Stimulated activated CD4-positive, alpha-beta T cell treated with anti-CD3 and anti-CD28 coated beads, Interleukin-12 subunit alpha, Interleukin-12 subunit beta, amount 100 ng/mL, for 4 hours (primary cell): Measurements from ENCODE around the gene KRTAP21-3.
"Not testable (repeated sequence)": the region's sequence is repeated elsewhere in the genome, so short reads cannot be mapped to it uniquely, and the experiment has no call there.

Experiments used
- DNase-seq: peaks from one replicate; pipeline ENCODE4 v3.0.0-alpha.2; 2020

KRTAP21-3 gene, protein sequence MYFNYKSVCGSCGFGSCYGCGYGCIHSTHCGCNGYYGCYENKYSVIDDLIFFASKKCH

DNA sequence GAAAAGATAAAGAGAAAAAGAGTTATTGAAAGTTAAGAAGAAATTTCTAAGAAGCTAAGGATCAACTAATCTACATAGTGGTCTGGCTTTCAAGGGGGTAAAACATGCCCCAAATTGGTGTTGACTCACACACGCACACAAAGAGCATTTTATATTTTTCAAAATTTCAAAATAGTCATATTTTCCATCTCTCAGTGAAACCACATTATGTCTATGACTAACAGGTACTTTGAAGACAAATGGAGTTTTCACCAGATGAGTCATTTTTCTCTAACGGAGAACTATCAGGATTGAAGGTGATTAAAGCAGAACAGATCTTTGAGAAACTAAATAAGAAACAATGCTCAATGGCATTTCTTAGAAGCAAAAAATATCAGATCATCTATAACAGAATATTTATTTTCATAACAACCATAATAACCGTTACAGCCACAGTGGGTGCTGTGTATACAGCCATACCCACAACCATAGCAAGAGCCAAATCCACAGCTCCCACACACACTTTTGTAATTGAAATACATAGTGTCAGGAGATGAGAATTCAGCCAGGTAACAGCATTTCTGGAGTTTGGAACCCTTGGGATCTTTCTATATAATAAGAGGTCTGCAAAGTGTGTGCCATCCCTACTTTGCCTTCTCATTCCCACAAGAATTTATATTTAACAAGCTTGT is at the start of gene KRTAP21-3:
Gene KRTAP21-3, minus strand, starts transcription at position 539 of the 671 bp plus-strand sequence. Its CDS starts 18 bp downstream, at position 521.
- DNase-seq: no peak

- DNase-seq: no peak
Observed at GRCh38 chr21:30760776-30761175, 42.2 kb upstream of the KRTAP21-3 start.

DNA sequence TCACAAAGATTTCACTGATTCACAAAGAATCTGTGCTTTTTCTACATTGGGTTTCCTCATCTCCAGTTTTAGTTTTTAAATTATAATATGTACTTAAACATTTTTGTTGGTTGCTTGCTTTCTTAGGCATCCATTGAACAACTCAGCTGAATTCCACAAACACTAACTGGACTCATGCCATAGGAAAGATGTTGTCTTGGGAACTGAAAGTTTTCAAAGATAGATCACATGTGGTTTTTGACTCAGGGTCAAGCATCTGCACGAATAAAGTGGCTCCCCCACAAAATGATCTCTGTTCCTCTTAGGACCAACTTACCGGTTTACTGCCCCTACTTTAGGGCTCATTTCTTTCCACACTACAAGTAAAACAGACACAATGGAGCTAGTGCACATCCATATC is 39.7 kb upstream of the KRTAP21-3 start:
- no peak for DNase-seq

DNA sequence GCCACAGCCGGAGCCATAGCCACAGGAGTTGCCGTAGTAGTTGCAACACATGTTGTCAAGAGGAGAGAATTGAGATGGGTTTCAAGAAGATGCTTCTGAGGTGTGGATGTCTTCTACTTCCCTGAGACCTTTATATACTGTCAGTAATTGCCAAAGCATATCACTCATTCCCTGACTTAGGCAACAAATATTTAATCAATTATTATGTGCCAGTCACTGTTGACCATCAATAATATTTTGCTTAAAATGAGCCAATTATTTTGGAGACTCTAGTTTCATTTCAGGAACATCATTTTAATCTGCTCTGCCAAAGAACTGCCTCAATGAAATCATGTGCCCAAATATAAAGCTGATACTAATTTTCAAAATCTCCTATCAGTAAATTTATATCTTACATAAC is 36.8 kb upstream of the KRTAP21-3 start, which contains the start of gene KRTAP21-1:
Gene KRTAP21-1, minus strand, starts transcription at position 101 of the 400 bp plus-strand sequence. Its CDS starts 50 bp downstream, at position 51.
- DNase-seq: not testable (repeated sequence)

GRCh38 chr21:30747159-30747558 is 28.6 kb upstream of the KRTAP21-3 start, which contains the start of gene KRTAP21-2:
Gene KRTAP21-2 (minus strand): TSS chr21:30747259. CDS start chr21:30747202, 57 bp downstream.
- no peak for DNase-seq

DNA sequence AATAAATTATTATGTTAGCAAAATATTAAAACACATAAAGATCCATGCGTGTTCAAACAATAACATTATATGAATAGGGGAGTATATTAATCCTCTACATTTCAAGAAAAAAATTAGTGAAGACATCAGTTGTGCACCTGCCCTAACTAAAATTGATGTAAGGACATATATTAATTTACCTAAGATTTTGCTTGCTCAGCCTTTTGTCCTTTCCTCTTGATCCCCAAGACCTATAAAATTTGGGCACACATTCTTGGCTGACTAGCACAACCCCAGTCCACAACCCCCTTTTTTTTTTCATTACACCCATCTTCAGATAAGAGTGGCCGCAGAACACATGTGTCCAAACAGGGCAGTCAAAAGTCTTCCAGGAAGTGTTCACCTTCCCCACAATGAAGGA is 21.9 kb upstream of the KRTAP21-3 start:
- DNase-seq: no peak

DNA sequence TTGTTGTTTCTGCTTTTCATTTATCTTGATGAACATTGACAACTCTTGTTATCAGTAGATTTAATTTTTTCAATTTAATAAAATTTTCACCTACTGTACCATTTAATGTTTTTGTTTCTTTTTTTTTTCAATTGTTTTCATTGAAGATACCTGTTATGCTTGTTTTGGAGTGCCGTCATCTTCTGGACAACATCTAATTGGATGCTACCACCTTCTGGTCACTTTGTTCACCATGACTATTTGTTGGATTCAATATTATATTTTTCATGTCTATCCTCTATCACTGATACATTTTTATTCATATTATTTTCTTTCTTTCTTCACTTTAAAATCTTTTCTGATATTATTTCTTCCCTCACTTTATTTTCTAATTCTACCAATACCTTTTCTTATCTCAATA is 14.4 kb upstream of the KRTAP21-3 start:
- no peak for DNase-seq

GRCh38 chr21:30726726-30727125 is 8.1 kb upstream of the KRTAP21-3 start:
- no peak for DNase-seq

- no peak for DNase-seq
Observed at GRCh38 chr21:30719401-30719800, 824 bp upstream of the KRTAP21-3 start.

DNA sequence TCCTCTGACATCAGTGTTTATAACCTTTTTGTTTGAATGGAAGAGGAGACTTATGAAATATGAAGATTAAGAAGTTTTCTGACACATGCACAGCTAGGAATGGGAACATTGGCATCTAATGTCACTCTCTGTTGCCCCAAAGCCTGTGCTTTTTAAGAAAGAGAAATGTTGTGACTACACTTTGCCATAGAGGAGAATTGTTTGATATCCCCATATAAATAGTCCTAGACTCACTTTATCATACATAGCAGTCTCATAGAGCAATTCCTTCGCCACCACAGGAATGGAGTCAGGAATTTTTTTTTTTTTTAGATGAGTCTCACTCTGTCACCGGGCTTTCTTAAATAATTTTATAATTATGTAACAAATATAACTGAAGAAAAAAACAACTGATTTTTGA is 1.5 kb downstream of the KRTAP21-3 start:
- DNase-seq: no peak

- no peak for DNase-seq
Observed at GRCh38 chr21:30714946-30715345, 3.6 kb downstream of the KRTAP21-3 start.

DNA sequence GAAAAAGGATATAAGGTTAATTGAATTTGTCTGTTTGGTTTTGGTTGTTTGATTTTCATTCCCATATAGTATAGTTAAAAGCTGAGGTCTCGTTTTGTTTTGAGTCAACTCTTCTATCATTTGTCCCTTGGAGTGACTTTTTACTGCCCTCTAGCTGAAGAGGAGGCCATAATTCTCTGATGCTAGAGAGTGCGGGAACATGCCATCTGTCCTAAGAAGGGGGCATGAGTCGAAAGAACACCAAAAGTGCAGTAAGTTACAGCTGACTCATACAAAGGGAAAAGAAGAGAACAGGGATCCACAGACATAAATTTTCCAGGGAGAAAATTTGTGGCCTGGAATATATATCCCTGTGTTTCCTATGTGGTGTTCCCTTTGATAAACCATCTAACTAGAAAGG is 4.1 kb downstream of the KRTAP21-3 start:
- no peak for DNase-seq

GRCh38 chr21:30713766-30714165 is 4.8 kb downstream of the KRTAP21-3 start:
- no peak for DNase-seq

DNA sequence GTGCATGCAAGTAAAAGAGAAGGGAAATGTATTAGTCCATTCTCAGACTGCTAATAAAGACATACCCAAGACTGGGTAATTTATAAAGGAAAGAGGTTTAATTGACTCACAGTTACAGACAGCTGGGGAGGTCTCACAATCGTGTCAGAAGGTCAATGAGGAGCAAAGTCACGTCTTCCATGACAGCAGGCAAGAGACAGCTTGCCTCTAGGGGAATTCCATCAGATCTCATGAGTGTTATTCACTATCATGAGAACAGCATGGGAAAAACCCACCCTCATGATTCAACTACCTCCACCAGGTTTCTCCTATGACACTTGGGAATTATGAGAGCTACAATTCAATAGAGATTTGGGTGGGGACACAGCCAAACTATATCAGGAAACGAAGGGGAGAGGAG is 8.1 kb downstream of the KRTAP21-3 start:
- no peak for DNase-seq

- no peak for DNase-seq
Observed at GRCh38 chr21:30707409-30707808, 11.2 kb downstream of the KRTAP21-3 start.

DNA sequence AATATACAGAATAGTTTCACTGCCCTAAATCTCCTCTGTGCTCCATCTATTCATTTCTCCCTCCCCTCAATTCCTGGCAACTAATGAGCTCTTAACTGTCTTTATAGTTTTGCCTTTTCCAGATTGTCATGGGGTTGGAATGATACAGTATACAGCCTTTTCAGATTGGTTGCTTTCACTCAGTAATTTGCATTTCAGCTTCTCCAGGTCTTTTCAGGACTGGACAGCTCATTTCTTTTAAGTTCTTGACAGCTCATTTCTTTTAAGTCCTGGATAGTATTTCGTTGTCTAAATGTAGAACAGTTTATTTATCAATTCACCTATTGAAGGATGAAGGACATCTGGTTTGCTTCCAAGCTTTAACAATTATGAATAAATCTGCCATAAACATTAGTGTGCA is 22.6 kb downstream of the KRTAP21-3 start:
- DNase-seq: no peak

GRCh38 chr21:30689822-30690221 is 28.8 kb downstream of the KRTAP21-3 start:
- no peak for DNase-seq

GRCh38 chr21:30684506-30684905 is 34.1 kb downstream of the KRTAP21-3 start:
- no peak for DNase-seq

DNA sequence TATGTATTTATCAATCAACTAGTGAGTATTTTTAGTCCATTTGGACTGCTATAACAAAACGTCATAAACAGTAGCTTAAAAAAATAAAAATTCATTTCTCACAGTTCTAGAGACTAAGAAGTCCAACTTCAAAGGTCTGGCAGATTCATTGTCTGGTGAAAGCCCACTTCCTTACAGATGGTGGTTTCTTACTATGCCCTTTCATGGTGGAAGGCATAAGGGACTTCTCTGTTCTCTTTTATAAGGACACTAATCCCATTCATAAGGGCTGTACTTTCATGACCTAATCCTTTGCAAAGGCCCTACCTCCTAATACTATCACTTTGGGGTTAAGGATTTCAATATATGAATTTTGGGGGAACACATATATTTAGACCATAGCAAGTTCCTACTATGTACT is 38.0 kb downstream of the KRTAP21-3 start:
- DNase-seq: no peak

DNA sequence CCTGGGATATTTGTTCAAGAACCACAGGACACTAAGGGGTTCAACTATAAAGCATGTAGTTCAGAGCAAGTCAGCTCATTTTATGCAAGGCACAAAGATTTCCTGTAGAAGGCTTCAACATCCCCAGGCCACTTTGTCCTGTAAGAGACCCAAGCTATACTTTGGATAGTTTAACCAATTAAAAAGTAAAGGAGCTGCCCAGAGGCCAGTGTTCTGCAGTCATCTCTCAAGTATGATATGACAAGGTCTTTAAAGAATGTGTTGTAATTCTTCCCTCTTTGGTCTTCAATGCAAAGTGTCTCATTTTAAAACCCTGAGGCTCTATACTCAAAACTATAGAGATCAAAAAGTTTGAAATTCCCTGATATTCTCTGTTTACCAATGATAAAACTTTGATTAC is 41.8 kb downstream of the KRTAP21-3 start:
- DNase-seq: no peak

GRCh38 chr21:30674312-30674711 is 44.3 kb downstream of the KRTAP21-3 start:
- DNase-seq: no peak

DNA sequence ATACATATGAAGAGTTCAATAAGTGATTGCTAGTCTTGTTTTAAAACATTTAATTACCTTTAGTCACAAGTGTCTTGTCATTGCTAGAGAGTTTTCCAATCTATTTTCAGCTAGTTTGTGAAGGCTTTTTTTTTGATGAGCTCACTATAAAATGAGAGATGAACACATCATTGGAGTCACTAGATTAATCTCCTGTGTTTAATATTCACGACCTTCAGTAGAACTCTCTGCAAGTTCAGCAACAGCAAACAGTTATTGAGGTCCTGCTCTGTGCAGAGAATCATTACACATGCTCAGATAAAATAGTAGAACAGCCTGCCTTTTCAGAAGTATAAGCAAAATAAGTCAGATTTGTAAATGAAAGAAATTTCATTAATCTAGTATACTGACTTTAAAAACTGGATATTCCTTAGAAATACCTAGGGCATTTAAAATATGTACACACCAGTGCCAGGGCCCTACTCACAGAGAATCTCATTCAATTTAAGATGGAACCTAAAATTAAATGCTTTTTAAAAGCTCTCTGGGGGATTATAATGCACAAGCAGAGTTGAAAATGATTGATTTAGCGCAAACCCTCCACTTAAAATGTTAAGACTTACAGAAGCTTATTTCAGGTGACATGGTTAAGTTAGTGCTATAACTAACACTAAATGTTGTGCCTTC is 45.5 kb downstream of the KRTAP21-3 start:
- no peak for DNase-seq

DNA sequence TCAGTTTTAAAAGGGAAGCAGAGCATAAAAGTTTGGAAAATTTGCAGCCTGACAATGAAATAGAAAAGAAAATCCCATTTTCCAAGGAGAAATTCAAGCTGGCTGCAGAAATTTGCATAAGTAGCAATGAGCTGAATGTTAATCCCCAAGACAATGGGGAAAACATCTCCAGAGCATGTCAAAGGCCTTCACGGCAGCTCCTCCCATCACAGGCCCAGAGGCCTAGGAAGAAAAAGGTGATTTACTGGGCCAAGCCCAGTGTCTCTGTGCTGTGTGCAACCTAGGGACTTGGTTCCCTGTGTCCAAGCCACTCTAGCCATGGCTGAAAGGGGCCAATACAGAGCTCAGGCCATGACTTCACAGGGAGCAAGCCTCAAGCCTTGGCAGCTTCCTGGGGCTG is 49.8 kb downstream of the KRTAP21-3 start:
- no peak for DNase-seq
